Esophagus muscularis mucosa (tissue), 4 donors: ENCODE data around the gene C10orf71. TPM values are rescaled to one million over a fixed set of nuclear protein-coding genes. Genes with fewer than 3 reads are reported as not detected.

ENCODE experiments used
- DNase-seq: peaks from one replicate; pipeline ENCODE4 v3.0.0-alpha.2; 2017; ENCODE audit errors: extremely low spot score
- H3K27ac ChIP-seq, 4 donors: fragments of 200-600 bp; sonication (generic); replicated peaks in 1 of 4; 1 replicate in 3 of 4; 2 replicates in 1 of 4; pipeline ENCODE4 v1.5.1; 2016 to 2019; ENCODE audit warnings: mild to moderate bottlenecking in 1 of 4
- H3K27me3 ChIP-seq, 4 donors: fragments of 200-600 bp; sonication (generic); one replicate each; pipeline versions ENCODE4 v1.5.1 to v1.6.0; 2016 to 2019
- H3K36me3 ChIP-seq, 4 donors: fragments of 200-600 bp; sonication (generic); one replicate each; pipeline ENCODE4 v1.5.1; 2016 to 2019
- H3K4me1 ChIP-seq, 4 donors: fragments of 200-600 bp; sonication (generic); one replicate each; pipeline ENCODE4 v1.5.1; 2016 to 2019
- H3K4me3 ChIP-seq, 4 donors: fragments of 200-600 bp; sonication (generic); 1 replicate in 2 of 4; 2 replicates in 2 of 4; pipeline ENCODE4 v1.5.1; 2016 to 2019; ENCODE audit warnings: mild to moderate bottlenecking in 4 of 4, moderate library complexity in 1 of 4
- H3K9me3 ChIP-seq, 4 donors: fragments of 200-600 bp; sonication (generic); 1 replicate in 3 of 4; 2 replicates in 1 of 4; pipeline ENCODE4 v1.5.1; 2016 to 2019
- EP300 ChIP-seq: sonication (generic); formaldehyde crosslinking; IDR thresholded peaks from one replicate; pipeline ENCODE4 v1.6.1; 2017; ENCODE audit warnings: antibody characterized with exemption
- POLR2A ChIP-seq: fragments of 450-650 bp; IDR thresholded peaks from one replicate; pipeline ENCODE4 v1.6.1; 2017; ENCODE audit warnings: antibody characterized with exemption, moderate library complexity, mild to moderate bottlenecking, low read depth
- POLR2AphosphoS5 ChIP-seq, 2 donors: sonication (generic); formaldehyde crosslinking; IDR thresholded peaks; one replicate each; pipeline ENCODE4 v1.6.1; 2017; ENCODE audit warnings: antibody characterized with exemption in 2 of 2
- WGBS: methylation state at CpG from one replicate; pipeline ENCODE4 v1.1.5; 2018; 5-methylcytosine and 5-hydroxymethylcytosine counted together
- intact Hi-C: fragments of 100-400 bp; cut with DNase I; formaldehyde crosslinking; loops from one replicate; pipeline ENCODE4 v1.15.1; 2023
- total RNA-seq, 4 donors: library from RNA; depleted of rRNA; stranded (reverse); fragments of >200 nt; gene quantifications; one replicate each; pipeline versions ENCODE4 v1.1.0 to v1.2.1, GENCODE V29; 2016
- TF ChIP-seq, protein P1 (sequence below), 3 experiments: fragments of 200-600 bp in 2 of 3; fragments of 450-650 bp in 1 of 3; sonication (generic) in 2 of 3; IDR thresholded peaks; one replicate each; pipeline ENCODE4 v1.5.1; 2017 to 2019; ENCODE audit warnings: antibody characterized with exemption in 3 of 3, mild to moderate bottlenecking in 2 of 3, moderate library complexity in 1 of 3

Gene C10orf71
- total RNA-seq, 4 donors from 2014 or later = 0.06 to 0.42 TPM; not detected in 2

DNA sequence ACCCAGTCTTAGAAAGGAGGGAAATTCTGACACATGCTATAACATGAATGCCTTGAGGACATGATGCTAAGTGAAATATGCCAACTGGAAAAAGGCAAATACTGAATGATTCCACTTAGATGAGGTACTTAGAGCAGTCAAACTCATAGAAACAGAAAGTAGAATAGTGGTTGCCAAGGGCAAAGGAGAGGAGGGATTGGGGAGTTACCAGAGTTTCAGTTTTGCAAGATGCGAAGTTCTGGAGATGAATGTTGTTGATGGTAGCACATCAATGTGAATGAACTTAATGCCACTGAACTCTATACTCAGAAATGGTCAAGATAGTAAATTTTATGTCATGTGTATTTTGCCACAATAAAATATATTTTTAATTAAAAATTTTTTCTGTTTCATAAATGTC, 58.0 kb downstream of the C10orf71 start:
- peaks cover 6 to 13% (median 12%) of the 10 kb centered on the region in 4 donors for H3K4me1 ChIP-seq
- H3K27me3 ChIP-seq = peaks cover 0 to 3% (median 0%) of the 10 kb centered on the region in 4 donors
- H3K36me3 ChIP-seq = no peaks in the 10 kb centered on the region
- 86% methylated on average over 1 of the region's 1 CpG for WGBS
- intact Hi-C loops = no loop called here
- DNase-seq = no peak
- no peak overlapping the region for H3K27ac ChIP-seq
- H3K4me3 ChIP-seq = no peak overlapping the region
- no peak for TF ChIP-seq EP300
- no peak for TF ChIP-seq POLR2AphosphoS5 (IDR thresholded peaks at IDR 0.05)
- no peak for TF ChIP-seq POLR2A
- TF ChIP-seq, protein P1, sequence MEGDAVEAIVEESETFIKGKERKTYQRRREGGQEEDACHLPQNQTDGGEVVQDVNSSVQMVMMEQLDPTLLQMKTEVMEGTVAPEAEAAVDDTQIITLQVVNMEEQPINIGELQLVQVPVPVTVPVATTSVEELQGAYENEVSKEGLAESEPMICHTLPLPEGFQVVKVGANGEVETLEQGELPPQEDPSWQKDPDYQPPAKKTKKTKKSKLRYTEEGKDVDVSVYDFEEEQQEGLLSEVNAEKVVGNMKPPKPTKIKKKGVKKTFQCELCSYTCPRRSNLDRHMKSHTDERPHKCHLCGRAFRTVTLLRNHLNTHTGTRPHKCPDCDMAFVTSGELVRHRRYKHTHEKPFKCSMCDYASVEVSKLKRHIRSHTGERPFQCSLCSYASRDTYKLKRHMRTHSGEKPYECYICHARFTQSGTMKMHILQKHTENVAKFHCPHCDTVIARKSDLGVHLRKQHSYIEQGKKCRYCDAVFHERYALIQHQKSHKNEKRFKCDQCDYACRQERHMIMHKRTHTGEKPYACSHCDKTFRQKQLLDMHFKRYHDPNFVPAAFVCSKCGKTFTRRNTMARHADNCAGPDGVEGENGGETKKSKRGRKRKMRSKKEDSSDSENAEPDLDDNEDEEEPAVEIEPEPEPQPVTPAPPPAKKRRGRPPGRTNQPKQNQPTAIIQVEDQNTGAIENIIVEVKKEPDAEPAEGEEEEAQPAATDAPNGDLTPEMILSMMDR (IDR thresholded peaks at IDR 0.05) = no peak
- H3K9me3 ChIP-seq = peaks cover 0 to 6% (median 3%) of the 10 kb centered on the region in 4 donors

DNA sequence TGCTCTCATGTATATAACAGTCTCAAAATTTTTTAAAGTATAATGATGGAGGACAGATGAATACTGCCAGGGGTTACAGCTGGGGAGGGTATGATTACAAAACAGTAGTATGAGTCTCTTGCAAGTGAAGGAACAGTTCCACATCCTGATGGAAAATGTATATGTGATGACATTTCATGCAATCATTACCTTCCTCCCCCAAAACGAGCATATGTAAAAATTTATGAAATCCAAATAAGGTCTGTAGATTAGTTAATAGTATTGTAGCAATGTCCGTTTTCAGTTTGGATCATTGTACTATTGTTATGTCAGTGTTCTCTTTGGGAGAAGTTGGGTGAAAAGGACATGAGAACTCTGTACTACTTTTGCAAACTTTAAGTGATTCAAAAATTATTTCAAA, 58.9 kb downstream of the C10orf71 start:
- no peaks in the 10 kb centered on the region for H3K36me3 ChIP-seq
- H3K27ac ChIP-seq = no peak overlapping the region
- intact Hi-C loops = no loop called here
- WGBS = 68% methylated on average over 2 of the region's 2 CpGs
- no peak overlapping the region for H3K4me3 ChIP-seq
- H3K27me3 ChIP-seq = peaks cover 0 to 3% (median 0%) of the 10 kb centered on the region in 4 donors
- H3K4me1 ChIP-seq = peaks cover 6 to 13% (median 12%) of the 10 kb centered on the region in 4 donors
- no peak for DNase-seq
- TF ChIP-seq POLR2AphosphoS5 (IDR thresholded peaks at IDR 0.05) (no peak), EP300 (no peak), POLR2A (no peak)
- TF ChIP-seq, protein P1 (IDR thresholded peaks at IDR 0.05) = no peak
- H3K9me3 ChIP-seq = peaks cover 0 to 6% (median 3%) of the 10 kb centered on the region in 4 donors

DNA sequence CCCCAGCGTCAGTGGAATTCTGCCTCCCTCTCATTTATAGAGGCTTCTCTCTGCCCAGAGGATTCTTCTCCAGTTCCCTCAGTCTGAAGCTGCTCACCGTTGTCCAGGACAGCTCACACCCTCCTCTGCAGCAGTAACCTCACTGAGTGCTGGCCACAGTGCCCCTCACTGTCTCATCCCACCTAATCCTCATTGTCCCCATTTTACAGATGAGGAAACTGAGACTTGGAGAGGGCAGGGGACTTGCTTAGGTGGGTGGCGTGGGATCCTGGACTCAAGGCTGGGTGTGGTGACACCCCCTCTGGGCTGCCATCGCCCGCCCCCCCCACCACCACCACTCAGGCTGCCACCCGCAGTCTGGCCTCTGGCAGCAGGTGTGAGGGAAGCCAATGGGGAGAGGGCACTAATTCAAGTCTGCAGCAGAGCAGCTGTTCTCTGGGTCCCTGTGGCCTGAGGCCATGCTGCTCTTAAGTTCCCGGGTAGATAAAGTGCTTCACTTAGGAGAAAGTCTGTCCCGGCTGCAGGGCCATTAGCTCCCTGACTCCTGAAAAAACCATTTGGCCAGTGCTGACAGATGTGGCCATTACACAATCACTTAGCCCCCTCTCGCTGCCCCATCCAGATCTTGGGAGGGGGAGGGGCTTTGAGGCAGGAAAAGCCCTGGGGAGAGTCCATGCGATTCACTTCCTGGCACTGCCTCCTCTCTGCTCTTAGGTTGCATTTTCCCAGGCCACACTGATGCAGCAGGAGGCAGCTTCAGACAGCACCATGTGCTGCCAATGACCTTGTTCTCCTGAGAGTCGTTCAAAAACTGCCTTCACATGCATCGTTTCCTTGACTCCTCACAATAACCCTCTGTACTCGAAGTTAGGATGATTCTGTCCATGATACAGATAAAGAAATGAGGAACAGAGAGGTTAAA, 60.6 kb downstream of the C10orf71 start:
- Histone ChIP-seq H3K4me1 (peaks cover 6 to 13% (median 12%) of the 10 kb centered on the region in 4 donors), H3K27me3 (peaks cover 0 to 3% (median 0%) of the 10 kb centered on the region in 4 donors), H3K27ac (no peak overlapping the region), H3K4me3 (no peak overlapping the region), H3K36me3 (no peaks in the 10 kb centered on the region), H3K9me3 (peaks cover 0 to 6% (median 3%) of the 10 kb centered on the region in 4 donors)
- whole genome bisulfite sequencing = 46% methylated on average over 11 of the region's 13 CpGs
- intact Hi-C loops = no loop called here
- no peak for TF ChIP-seq POLR2A
- peak; percentile 91 for DNase-seq

DNA sequence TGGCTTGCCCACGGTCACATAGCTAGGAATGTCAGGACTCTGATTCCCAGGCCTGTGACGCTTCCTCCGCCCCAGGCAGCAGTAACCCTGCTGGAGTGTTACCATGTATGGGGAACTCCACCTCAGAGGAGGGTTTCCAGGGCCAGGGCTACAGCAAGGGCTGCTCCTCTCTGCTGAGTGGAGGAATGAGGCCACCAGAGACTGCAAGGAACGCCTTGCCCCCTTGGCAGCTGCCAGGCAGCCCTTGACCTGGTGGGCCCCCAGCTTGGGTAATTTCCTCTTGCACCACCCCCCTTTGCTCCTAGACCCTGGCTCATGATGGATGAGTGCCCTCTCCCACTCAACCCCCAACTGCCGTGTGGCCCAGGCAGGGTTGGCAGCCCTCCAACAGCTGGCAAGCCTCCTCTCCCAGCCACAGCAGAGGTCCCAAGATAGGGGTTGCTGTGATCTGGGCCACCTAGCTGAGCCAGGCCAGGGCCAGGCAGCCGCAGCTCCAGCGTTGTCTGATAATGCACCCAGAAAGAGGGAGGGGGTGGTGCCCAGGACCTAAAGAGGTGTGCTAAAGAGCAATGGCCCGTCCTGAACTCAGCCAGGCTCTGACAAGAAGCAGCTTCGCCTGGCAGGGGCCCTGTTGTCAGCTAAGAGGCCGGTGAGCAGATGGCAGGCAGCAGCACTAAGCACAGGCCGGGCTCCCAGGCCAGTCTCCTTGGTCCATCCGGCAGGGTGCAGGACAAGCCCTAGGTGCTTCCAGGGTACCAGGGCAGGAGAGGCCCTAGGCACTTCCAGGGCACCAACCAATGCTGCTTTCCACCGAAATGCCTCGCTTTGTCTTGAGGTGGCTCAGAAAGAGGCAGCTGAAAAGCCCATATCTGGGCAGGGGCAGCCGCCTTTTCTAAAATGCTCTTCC, 61.6 kb downstream of the C10orf71 start:
- no peaks in the 10 kb centered on the region for H3K36me3 ChIP-seq
- peaks cover 0 to 4% (median 0%) of the 10 kb centered on the region in 4 donors for H3K27me3 ChIP-seq
- DNase-seq = peak; percentile 89
- peaks cover 0 to 6% (median 3%) of the 10 kb centered on the region in 4 donors for H3K9me3 ChIP-seq
- H3K4me3 ChIP-seq = no peak overlapping the region
- 63% methylated on average over 11 of the region's 15 CpGs for whole genome bisulfite sequencing
- peak overlapping the region in 1 of 4 donors; percentile 14 for H3K27ac ChIP-seq
- no peak for TF ChIP-seq EP300
- no peak for TF ChIP-seq POLR2A
- TF ChIP-seq, protein P1 (IDR thresholded peaks at IDR 0.05) = no peak
- no peak for TF ChIP-seq POLR2AphosphoS5 (IDR thresholded peaks at IDR 0.05)
- peaks cover 6 to 13% (median 12%) of the 10 kb centered on the region in 4 donors for H3K4me1 ChIP-seq
- intact Hi-C loops = no loop called here
